ENCODE results near the gene MT4.

The MT4 gene

DNA sequence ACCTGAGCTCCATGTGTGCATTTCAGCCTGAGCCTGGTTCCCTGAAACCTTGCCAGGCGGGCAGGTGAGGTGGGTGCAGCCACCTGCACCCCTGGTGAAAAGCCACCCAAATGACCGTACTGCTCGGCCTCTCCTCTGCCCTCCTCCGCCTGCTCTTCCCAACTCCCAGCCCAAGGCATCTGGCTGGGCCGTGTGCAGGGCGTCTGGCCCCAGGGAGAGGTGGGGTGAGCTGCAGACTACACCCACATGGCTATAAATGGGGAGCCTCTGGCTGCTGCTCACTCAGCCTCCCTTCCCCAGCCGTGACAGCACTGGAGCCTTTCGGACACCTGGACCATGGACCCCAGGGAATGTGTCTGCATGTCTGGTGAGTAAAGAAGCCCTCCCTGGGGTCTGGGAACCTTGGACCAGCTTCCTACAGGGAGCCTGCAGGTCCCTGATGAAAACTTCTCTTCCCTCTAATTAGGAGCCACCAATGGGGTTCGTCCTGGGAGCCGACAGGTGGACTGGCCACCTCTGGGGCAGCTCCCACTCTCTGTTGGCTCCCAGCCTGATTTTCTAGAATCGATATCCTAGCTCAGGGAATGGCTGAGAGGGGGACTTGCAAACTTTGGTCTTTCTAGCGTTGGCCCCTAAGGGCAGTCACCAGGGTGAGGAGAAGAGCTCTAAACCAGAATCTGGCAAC, at the start of gene MT4:
TSS of gene MT4 (plus strand) at position 281 of the 685 bp plus-strand sequence. CDS start at position 337, 56 bp downstream.
- TF ChIP-seq POLR2A (IDR thresholded peaks at IDR 0.05; ENCODE audit: low read length) = no peak
- TF ChIP-seq GATA1 (IDR thresholded peaks at IDR 0.05; ENCODE audit: low read depth, low read length) = no peak
- DNase-seq = no peak

DNA sequence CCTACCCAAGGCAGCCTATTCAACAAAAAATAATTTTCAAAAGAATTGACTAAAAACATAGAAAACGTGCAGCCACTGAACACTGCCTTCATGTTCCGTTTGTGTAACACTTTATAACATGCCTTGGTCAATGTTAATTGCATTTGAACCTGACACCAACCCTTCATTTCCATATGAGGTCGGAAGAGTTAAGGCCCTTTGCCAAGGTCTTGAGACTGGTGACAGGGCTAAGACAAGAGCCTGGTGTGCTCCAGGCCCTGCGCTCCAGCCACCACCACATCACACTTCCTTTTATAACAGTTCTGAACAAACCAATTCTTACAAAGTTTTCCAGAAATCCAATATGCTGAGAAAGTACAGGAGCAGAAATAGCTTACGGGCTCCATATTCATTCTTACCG, 49.2 kb upstream of the MT4 start:
- no peak for DNase-seq
- TF ChIP-seq POLR2A (IDR thresholded peaks at IDR 0.05; ENCODE audit: low read length) (no peak), GATA1 (IDR thresholded peaks at IDR 0.05; ENCODE audit: low read depth, low read length) (no peak)

DNA sequence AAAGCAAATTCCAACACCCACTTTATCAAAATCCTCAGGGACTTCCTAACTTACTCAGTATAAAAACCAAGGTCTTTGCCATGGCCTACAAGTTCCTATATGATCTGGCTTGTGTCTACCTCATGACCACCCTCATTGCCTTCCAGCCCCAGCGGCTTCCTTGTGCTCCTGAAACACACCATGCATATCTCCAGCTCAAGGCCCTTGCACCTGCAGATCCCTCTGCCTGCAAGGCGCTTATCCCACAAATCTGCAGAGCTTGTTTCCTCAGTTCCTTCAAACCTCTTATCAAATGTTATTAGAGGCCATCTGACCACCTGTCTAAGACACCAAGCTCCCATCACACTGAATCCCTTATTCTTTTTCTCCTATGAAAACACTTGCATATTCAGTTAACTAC, 47.7 kb upstream of the MT4 start:
- TF ChIP-seq GATA1 (IDR thresholded peaks at IDR 0.05; ENCODE audit: low read depth, low read length) (no peak), POLR2A (IDR thresholded peaks at IDR 0.05; ENCODE audit: low read length) (no peak)
- no peak for DNase-seq

DNA sequence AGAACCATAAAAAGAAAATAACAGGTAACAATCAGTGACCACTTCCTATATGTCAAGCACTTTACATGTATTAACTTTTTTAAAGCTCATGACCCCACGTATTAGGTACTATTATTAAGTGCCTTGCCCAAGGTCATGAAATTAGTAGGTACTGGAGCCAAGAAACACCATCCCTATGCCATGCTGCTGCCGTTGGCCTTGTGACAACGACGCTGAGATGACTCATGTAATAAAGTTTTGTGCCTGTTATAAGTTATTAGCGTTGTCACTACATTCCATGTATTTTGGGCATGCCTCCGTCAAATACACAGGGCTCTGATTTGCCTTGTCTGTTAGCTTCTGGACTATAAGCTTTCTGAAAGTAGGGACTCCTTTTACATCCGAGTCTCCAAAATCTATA, 46.4 kb upstream of the MT4 start:
- no peak for TF ChIP-seq GATA1 (IDR thresholded peaks at IDR 0.05; ENCODE audit: low read depth, low read length)
- TF ChIP-seq POLR2A (IDR thresholded peaks at IDR 0.05; ENCODE audit: low read length) = no peak
- no peak for DNase-seq

DNA sequence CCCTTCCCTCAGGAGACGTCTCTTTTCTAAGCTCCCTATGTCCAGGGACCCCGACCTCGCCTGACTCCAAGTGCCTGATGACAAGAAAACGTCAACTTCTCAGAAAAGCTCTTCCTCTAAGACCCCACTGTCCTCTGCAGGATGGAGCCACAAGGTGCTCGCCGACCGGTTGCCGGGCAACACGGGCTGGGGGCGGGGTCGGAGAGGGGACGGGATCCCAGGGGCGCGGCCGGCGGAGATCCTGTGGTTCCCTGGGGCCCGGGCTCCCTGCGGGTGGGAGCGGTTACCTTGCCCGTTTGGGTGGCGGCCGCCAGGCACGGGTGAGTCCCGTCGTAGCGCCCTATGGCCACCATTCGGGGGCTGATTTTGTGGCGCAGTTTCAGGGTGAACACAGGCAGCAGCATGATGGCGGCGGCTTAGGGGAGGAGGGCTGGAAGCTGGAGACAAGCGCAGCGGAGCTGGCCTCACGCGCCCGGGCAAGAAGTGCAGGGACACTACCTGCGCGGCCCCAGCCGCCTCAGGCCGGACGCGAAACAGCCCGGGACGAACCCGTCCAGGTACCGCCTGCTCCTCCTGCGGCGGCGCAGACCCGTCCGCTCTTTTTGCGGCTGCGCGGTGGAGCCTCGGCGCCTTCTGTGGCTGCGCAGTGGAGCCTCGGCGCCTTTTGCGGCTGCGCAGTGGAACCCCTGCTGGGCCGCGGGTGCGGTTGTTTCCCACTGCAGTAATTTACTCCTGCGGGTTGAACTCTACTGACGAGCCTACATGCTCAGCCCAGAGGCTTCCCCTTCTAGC, 45.2 kb upstream of the MT4 start, which contains the start of gene BBS2:
TSS of gene BBS2 (minus strand) at position 566 of the 792 bp plus-strand sequence. CDS start at position 404, 162 bp downstream.
- DNase-seq = peak; percentile 84 to 88
- TF ChIP-seq GATA1 (IDR thresholded peaks at IDR 0.05; ENCODE audit: low read depth, low read length) = no peak
- TF ChIP-seq POLR2A (IDR thresholded peaks at IDR 0.05; ENCODE audit: low read length) = peak; percentile 68

DNA sequence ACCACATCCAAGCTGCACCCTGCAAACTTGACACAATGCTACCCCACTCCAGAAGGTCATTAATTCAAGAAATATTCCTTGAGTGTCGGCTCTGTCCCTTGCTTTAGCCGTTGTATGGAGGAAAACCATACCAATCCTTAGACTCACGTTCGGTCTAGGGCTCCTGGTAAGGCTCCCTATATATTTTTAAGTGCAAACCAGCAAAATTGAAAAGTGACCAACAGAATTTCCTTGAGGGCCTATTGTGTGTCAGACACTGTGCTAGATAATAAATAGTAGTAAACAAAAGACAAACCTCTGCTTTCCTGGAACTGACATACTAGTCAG, 44.7 kb upstream of the MT4 start:
- TF ChIP-seq POLR2A (IDR thresholded peaks at IDR 0.05; ENCODE audit: low read length) = no peak
- TF ChIP-seq GATA1 (IDR thresholded peaks at IDR 0.05; ENCODE audit: low read depth, low read length) = no peak
- no peak for DNase-seq

DNA sequence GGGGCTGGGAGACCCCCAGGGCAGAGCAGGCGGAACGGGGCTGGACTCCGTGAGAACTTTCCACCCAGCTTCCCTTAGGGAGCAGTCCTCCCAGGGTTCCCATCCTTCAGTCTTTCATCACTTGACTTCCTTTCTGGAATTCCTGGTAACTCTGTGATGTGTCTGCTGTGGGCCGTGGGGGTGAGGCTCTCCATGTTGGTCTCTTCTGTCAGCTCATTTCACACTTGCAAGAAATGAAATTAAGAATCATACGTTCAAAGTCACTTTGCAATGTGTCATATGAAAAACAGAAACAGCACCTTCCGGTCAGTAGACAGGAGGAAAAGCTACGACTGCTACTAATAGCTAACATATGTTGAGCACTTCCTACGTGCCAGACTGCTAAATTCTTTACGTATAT, 39.6 kb upstream of the MT4 start:
- no peak for DNase-seq

DNA sequence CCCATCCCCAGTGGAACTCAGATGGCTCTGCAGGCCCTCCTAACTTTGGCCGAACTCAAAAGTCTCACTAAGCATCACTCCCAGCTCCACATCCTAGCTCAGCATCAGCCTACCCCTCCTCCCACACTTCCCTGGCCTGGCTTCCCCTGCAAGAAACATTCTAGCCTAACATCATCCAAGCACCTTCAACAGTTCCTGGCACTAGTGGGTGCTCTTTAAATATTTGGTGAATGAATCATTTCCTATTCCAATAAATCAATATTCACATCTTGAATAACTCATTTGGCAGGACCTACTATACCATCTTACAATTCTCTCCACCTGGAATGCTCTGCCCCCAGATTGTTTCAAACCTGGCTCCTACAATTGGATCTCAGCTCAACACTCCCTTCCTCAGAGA, 34.0 kb upstream of the MT4 start:
- TF ChIP-seq POLR2A (IDR thresholded peaks at IDR 0.05; ENCODE audit: low read length) (no peak), GATA1 (IDR thresholded peaks at IDR 0.05; ENCODE audit: low read depth, low read length) (no peak)
- no peak for DNase-seq

More for the DNA sequence above, 39.6 kb upstream of the MT4 start:
- TF ChIP-seq POLR2A (IDR thresholded peaks at IDR 0.05; ENCODE audit: low read length) = no peak
- no peak for TF ChIP-seq GATA1 (IDR thresholded peaks at IDR 0.05; ENCODE audit: low read depth, low read length)

DNA sequence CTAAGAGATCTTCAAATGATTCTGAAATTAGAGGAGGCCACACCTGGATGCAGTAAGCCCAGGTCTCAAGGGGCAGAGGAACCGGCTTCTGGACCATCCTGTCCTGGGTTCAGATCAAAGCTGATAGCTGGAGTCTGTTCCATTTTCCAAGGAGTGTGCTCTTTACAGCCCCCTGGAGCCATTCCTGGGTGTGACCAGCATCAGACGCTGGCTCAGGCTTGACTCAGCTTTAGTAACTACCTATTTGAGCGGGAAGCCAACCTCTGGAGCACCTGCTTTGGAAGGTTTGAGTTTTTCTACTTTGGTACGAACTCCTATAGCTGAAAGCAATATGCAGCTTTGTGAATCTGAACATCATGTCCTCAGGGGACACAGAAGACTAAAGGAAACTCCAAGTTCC, 32.2 kb upstream of the MT4 start:
- DNase-seq = no peak
- TF ChIP-seq POLR2A (IDR thresholded peaks at IDR 0.05; ENCODE audit: low read length) (no peak), GATA1 (IDR thresholded peaks at IDR 0.05; ENCODE audit: low read depth, low read length) (no peak)

DNA sequence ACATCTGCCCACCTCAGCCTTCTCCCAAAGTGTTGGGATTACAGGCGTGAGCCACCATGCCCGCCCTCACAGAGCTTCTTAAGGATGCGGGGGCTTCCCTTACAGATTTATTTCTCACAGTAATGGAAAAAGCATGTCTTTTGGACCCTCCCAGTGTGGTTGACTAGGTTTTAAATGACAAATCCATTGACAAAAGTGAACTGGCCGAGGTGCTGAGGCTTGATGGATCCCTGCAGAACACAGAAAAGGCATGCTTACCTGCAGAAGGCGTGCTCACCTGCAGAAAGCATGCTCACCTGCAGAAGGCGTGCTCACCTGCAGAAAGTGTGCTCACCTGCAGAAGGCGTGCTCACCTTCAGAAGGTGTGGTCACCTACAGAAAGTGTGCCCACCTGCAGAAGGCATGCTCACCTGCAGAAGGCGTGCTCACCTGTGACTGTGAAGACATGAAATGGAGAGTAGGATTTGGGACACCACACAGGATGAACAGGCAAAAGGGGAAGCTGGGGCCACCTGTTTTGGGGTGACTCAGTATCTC, 30.0 kb upstream of the MT4 start:
- no peak for TF ChIP-seq POLR2A (IDR thresholded peaks at IDR 0.05; ENCODE audit: low read length)
- no peak for TF ChIP-seq GATA1 (IDR thresholded peaks at IDR 0.05; ENCODE audit: low read depth, low read length)
- DNase-seq = no peak

DNA sequence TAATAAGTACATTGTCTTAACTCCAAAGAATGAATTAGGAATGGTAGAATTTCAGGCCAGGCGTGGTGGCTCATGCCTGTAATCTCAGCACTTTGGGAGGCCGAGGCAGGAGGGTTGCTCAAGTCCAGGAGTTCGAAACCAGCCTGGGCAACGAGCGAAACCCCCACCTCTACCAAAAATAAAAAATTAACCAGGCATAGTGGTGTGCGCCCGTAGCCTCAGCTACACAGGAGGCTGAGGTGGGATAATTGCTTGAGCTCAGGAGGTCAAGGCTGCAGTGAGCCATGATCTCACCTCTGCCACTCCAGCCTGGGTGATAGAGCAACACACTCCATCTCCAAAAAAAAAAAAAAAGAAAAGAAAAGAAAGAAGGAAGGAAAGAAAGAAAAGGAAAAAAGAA, 26.5 kb upstream of the MT4 start:
- TF ChIP-seq POLR2A (IDR thresholded peaks at IDR 0.05; ENCODE audit: low read length) (no peak), GATA1 (IDR thresholded peaks at IDR 0.05; ENCODE audit: low read depth, low read length) (no peak)

DNA sequence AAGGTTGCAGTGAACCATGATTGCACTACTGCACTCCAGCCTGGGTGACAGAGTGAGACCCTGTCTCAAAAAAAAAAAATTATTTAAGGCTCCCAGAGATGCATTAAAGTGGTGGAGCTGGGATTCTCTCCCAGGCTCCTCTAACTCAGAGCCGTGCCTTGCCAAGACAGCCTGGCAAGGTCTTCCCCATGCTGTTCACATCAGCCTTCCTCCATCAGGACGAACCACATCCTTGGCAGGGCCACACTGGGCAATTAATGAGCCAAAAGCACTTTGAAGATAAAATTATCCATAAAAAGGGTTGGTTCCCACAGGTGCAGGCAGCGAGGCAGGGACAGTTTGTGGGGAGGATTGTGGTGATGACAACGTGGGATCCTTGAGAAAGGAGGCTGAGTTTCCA, 25.2 kb upstream of the MT4 start:
- DNase-seq = no peak
- TF ChIP-seq GATA1 (IDR thresholded peaks at IDR 0.05; ENCODE audit: low read depth, low read length) (no peak), POLR2A (IDR thresholded peaks at IDR 0.05; ENCODE audit: low read length) (no peak)

More for the DNA sequence above, 26.5 kb upstream of the MT4 start:
- no peak for DNase-seq

DNA sequence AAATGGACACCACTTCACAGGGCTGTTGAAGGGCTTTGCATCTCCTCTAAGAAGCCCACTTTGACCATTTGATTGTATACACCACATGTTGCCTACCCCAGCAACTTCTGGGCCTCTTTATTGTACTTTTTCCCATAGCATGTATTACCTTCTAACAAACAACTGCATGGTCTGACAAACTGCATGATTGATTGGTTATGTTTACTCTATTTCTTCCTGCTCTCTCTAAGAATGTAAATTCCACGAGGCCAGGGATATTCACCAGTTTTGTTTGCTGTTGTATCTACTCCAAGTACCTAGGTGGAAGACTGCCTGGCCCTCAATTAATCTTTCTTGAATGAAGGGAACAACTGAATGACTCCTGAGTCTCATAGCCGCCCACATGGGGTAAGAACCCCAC, 22.8 kb upstream of the MT4 start:
- TF ChIP-seq GATA1 (IDR thresholded peaks at IDR 0.05; ENCODE audit: low read depth, low read length) = no peak
- TF ChIP-seq POLR2A (IDR thresholded peaks at IDR 0.05; ENCODE audit: low read length) = no peak
- no peak for DNase-seq

DNA sequence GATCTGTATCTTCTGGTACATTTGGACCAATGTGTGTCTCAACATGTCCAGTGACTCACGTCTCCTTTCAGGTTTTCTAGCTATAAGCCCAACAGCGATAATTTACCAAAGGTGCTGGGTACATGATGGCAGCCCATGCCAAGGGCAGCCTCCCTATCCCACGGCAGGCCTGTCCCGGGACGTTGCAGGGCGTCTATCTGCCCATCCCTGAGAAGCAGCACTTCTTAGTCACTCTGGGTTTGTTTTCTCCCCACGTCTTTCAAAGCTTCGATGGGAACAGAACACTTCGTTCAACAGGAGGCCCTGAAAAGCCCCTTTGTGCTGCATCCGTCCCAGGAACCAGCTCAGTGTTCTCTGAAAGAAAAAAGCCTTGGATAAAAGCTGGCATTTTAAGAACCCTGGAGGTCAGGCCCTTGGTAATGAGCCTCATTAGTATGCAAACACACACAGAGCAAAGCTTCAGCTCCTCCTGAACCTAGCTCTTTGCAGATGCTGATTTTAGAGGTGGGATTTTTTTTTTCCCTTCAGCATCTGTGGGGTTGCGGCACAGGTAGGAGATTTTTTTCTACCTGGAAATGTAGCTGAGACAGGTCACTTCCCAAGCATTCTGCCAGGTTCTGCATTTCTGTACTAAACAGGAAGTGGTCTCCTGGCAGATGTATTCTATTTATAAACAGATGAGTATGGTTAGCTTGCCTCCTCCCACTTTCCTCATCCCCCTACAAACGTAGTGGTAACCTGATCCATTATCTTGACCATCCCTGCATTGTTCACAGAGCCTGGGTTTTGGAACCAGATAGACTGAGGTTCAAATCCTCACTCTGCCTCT, 17.5 kb upstream of the MT4 start:
- DNase-seq = no peak
- TF ChIP-seq POLR2A (IDR thresholded peaks at IDR 0.05; ENCODE audit: low read length) = no peak
- TF ChIP-seq GATA1 (IDR thresholded peaks at IDR 0.05; ENCODE audit: low read depth, low read length) = no peak
